ENCODE measurements around the gene QPCT.

- TF ChIP-seq CREM (CRISPR knock-in tag; IDR thresholded peaks at IDR 0.05) (no peak), CREB1 (CRISPR knock-in tag; IDR thresholded peaks at IDR 0.05) (no peak), ZNF532 (CRISPR knock-in tag; IDR thresholded peaks at IDR 0.05; ENCODE audit: borderline replicate concordance) (no peak), CTCF (IDR thresholded peaks at IDR 0.05) (no peak), NR2C2 (CRISPR knock-in tag; IDR thresholded peaks at IDR 0.05) (no peak), NFYB (CRISPR knock-in tag; conservative IDR thresholded peaks at IDR 0.05; ENCODE audit: low read depth) (no peak), ESRRA (CRISPR knock-in tag; IDR thresholded peaks at IDR 0.05; ENCODE audit: borderline replicate concordance) (no peak), TCF7 (CRISPR knock-in tag; IDR thresholded peaks at IDR 0.05; ENCODE audit: low read depth) (no peak)
These were observed 49.8 kb downstream of the QPCT start for GRCh38 chr2:37394263-37394662.
